CD1c-positive myeloid dendritic cell (primary cell): Measurements from ENCODE around the gene EYS.

Experiments used
- DNase-seq: peaks from one replicate; pipeline ENCODE4 v3.0.0-alpha.2; 2016; ENCODE audit errors: extremely low spot score

The EYS gene

GRCh38 chr6:64724091-64724490 lies 982.9 kb downstream of the EYS start:
- no peak for DNase-seq

DNA sequence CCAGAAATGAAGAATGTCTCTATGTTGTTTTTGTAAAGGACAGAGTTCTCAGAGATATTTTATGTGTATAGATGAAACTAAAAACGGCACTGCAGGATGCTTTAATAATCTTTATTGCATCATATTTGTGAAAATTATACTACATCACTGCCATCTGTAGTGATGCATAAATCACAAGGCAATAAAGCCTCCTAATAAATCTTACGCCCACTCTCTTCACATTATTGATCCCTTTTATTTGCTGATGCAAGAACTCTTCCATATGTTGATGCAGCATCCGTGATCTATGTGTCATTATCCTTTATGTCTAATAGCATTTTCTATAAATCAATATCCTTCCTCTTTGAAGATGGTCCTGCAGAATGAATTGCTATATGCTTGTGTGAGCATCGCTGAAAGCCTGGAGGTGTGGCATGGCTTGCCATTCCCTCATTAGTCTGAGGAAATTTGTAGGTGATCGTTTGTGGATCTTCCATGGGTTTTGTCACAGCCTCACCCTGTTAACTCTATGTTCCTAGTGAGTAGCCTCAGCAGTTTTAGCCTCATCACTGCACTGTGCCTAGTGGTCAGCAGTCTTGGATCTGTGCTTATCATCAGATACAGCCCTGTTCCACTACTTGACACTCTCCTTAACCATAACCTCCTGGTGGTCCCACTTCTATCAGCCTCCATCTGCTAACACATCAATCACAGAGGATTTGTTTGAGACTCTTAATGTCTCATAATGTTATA lies 983.5 kb downstream of the EYS start:
- DNase-seq, result no peak

DNA sequence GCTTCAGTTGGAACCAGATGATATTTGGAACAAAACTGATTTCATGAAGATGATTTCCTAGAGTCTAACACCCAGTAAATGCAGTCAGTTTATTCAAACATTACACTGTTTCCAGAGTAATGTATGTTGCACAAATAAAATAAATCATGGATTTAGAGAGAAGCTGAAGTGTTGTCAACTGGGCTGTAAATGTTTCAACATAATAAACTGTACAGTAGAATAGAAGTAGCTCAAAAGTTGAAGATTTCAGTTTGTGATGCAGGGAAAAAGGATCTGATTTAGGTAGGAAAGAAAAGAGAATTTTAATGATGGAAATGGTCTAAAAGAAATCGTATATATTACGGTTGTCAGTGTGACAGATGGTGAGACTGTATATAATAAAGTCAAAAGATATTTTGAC lies 985.2 kb downstream of the EYS start:
- DNase-seq, result no peak

DNA sequence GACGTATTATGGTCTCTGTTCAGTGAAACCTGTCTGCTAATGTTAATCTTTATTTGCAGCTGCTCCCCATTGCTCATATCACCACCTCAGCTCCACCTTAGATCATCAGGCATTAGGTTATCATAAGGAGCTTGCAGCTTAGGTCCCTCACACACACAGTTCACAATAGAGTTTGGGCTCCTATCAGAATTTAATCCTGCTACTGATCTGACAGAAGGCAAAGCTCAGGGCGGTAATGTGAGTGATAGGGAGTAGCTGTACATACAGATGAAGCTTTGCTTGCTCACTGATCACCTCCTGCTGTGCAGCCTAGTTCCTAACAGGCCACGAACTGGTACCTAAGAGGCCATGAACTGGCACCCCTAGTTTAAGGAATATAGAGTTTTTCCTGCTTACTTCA lies 989.7 kb downstream of the EYS start:
- no peak for DNase-seq

- no peak for DNase-seq
Observed at GRCh38 chr6:64715624-64716023, 991.4 kb downstream of the EYS start.

DNA sequence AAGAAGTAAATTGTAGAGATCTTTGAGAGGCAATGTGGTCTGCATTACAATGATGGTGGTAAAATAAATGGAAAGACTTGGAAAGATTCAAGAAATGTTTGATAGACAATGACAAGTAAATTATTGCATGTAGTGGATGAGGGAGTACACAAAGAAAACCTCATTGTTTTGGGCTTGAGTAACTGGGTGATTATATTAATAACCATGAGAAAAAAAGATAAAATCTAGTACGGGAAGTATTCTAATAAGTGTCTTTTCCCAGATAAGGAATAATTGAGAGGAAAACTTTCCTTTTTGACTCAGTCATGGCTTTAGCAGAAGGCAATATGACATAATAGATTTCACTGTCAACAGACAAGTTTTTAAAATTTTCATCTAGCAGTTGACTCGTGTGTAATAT lies 993.0 kb downstream of the EYS start:
- no peak for DNase-seq

DNA sequence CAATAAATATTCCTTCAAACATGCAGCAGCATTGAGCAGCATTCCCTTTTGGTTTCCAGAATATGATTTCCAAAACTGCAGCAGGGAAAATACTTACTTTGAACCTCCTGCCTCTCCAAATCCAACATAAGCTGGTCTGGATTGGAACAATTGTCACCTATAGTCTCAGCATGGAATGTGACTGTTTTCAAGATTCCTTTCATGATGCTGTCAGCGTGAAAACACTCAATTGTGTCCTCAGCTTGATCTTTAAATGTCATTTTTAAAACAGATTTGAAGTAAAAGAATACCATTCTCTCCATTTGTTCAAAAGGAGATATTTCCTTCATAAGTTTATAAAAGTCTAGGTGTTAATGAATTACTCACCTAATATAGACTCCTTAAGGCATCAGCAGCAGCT lies 993.9 kb downstream of the EYS start:
- DNase-seq, result no peak

DNA sequence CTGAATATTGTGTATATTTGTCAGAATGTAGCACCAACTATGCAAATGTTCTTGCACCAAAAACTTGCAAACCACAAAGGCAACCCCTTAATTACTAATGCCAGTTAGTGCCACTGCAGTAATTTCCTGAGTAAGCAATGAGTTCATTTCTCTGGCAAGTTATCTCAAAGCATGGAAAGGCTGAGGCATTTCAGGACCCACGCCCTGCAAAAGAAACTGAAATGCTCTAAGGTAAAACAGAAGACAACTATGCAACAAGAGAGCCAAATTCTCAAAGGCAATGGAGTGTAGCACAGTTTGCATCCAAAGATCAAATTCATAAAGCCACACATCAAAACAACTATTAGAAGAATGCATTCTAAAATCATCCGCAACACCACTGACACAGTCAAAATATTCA lies 994.4 kb downstream of the EYS start:
- DNase-seq, result no peak

GRCh38 chr6:64703922-64704321 lies 1003.1 kb downstream of the EYS start:
- no peak for DNase-seq

DNA sequence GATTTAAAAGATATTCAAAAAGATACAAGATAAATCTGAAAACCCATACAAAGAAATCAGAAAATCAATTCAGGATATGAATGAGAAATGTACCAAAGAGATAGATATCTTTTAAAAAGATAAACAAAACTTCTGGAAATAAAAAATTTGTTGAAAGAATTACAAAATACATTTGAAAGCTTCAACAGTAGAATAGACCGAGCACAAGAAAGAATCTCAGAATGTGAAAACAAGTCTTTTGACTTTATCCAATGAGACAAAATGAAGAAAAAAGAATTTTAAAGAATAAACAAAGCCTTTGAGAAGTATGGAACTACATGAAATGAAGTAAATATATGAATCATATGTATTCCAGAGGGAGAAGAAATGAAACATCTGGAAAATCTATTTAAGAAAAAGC lies 1011.0 kb downstream of the EYS start:
- DNase-seq, result no peak

DNA sequence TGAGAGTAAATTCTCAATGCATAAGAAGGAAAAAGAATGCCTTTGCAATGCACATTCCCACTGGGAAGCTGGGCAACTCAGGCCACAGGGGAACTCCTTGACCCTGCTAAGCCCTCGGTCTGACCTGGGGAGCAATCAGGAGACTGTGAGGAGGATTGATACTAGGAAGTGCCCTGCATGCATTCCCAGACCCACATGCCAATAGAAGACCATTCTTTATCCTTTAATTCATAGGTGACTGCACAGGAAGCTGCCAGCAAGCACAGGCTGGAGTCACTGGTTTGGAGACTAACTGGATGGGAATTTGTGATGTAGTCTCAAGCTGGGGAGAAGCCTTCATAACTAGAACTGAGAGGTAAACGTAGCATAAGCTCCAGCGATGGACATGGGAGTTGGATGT lies 1012.7 kb downstream of the EYS start:
- DNase-seq, result no peak

DNA sequence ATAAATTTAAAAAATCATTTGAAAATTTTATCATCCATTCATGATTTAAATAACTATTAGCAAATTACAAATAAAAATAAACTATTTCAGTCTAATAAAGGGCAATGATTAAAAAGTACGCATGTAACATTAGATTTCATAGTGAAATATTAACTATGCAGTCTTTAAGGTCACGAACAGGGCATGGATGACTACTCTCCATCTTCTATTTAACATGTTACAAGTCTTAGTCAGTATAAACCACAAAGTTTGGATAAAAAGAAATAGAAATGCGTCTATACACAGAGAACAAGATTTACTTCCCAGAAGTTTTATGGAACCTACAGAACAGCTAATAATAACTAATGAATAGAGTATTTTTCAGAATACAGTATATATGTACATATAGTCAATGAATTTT lies 1016.0 kb downstream of the EYS start:
- no peak for DNase-seq

- no peak for DNase-seq
Observed at GRCh38 chr6:64685401-64685800, 1021.6 kb downstream of the EYS start.

DNA sequence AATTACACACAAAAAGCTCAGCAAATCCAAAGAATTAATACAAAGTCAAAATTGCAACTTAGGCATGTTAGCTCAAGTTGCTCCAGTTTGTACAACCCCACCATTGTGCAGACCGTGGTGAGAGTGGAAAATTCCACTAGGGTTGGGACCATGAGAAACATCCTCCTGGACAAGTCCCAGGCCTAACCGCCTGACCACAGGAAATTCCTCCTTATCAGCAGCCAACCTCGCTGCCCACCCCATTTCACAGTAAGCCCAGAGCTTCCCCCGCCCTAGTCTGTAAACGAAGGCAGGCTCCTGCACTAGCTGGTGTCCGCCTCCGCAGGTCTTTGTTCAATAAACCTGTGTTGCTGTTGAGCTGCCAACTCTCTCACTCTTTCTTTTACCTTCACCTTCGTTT lies 1023.3 kb downstream of the EYS start:
- DNase-seq, result no peak

- DNase-seq, result no peak
Observed at GRCh38 chr6:64681416-64682160, 1025.4 kb downstream of the EYS start.

- no peak for DNase-seq
Observed at GRCh38 chr6:64680446-64680845, 1026.6 kb downstream of the EYS start.

DNA sequence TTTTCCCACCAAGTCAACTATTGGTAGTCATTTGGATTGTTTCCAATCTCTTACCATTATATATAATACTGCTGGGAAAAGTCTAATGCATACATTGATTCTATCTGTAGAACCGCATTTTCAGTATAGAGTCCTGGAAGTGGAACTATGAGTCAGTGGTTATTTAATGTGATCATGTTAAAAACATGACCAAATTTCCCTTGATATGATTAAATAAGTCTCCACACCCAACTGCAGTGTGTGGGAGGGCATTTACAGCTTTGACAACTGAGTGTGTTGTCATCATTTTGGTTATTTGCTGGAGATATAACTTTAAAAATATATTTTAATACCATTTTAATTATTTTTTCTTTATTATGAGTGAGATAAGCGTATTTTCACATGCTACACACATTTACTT lies 1027.6 kb downstream of the EYS start:
- no peak for DNase-seq

GRCh38 chr6:64672651-64673050 lies 1034.4 kb downstream of the EYS start:
- no peak for DNase-seq

- DNase-seq, result peak; percentile 19
Observed at GRCh38 chr6:64672131-64672530, 1034.9 kb downstream of the EYS start.

DNA sequence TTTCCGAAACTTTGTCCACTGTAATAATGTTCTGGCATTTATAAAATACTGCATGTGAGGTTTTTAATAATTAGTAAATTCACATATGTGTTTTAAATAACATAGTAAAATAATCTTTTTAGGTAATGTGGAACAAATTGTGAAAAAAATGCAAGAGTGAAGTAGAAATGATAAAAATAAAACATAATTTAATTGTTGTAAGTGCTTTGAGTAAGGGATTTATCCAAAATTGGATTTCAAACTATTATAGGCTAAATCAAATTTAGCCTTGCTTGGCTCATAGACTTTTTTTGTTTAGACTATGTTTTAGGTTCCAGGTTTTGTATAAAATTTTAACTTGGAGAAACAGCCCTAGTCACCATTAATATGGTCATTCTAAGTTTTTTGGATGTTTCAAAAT lies 1041.9 kb downstream of the EYS start:
- DNase-seq, result no peak

GRCh38 chr6:64664480-64664879 lies 1042.5 kb downstream of the EYS start:
- no peak for DNase-seq

- DNase-seq, result no peak
Observed at GRCh38 chr6:64644024-64644423, 1063.0 kb downstream of the EYS start.

DNA sequence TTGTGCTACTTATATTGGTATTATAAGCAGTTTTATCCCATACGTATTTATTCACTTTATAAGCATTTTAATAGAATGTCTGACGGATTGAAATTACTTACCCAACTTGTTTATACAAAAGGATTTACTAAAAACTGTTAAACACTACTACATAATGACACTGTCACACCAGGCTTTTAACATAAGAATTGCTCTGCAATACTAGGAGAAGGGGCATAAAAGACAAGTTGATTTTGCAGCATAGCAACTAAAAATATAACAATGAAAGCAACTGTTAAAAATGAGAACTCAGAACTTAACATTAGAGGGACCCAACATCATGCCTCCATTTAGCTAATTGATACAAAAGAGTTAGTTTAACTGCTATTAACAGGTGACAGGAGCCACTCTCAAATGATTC lies 1076.1 kb downstream of the EYS start:
- no peak for DNase-seq

GRCh38 chr6:64622944-64623343 lies 1084.1 kb downstream of the EYS start:
- DNase-seq, result no peak
